ENCODE measurements around the gene SLCO4A1. TPM values are rescaled to one million over a fixed set of nuclear protein-coding genes. Genes with fewer than 3 reads are reported as not detected.
A peak's percentile ranks its signal among the peaks of the same experiment; 100 is the strongest.

Gene SLCO4A1
- total and polyA plus RNA-seq, 9 of the 15 experiments (the other 6 are each of a cell fraction or from before 2014, with no cell fraction given): 1.6 to 21.9 (median 12.8) TPM

- TF ChIP-seq HIVEP1 (CRISPR knock-in tag; IDR thresholded peaks at IDR 0.05): no peak
- no peak for TF ChIP-seq BACH1 (tag; IDR thresholded peaks at IDR 0.05)
- TF ChIP-seq ZNF165 (CRISPR knock-in tag; IDR thresholded peaks at IDR 0.05; ENCODE audit: borderline replicate concordance): no peak
- TF ChIP-seq ZNF41 (CRISPR knock-in tag; conservative IDR thresholded peaks at IDR 0.05): no peak
- no peak for TF ChIP-seq ZBTB7A (IDR thresholded peaks at IDR 0.05; ENCODE audit: borderline replicate concordance, control insufficient read depth, low read depth, low read length)
- TF ChIP-seq AFF1 (IDR thresholded peaks at IDR 0.05; ENCODE audit: low read depth in 1 of 2, partially characterized antibody in 2 of 2): no peak
- no peak for TF ChIP-seq TRIM25 (IDR thresholded peaks at IDR 0.05; ENCODE audit: borderline replicate concordance)
- TF ChIP-seq ELF2 (CRISPR knock-in tag; IDR thresholded peaks at IDR 0.05): no peak
- TF ChIP-seq ZNF766 (CRISPR knock-in tag; conservative IDR thresholded peaks at IDR 0.05): no peak
- TF ChIP-seq SPI1 (IDR thresholded peaks at IDR 0.05; ENCODE audit: borderline replicate concordance, low read depth, low read length): no peak
- TF ChIP-seq TCF7 (IDR thresholded peaks at IDR 0.05; ENCODE audit: borderline replicate concordance): no peak
- TF ChIP-seq STAT5B (CRISPR knock-in tag; IDR thresholded peaks at IDR 0.05): no peak
- TF ChIP-seq, protein P1, sequence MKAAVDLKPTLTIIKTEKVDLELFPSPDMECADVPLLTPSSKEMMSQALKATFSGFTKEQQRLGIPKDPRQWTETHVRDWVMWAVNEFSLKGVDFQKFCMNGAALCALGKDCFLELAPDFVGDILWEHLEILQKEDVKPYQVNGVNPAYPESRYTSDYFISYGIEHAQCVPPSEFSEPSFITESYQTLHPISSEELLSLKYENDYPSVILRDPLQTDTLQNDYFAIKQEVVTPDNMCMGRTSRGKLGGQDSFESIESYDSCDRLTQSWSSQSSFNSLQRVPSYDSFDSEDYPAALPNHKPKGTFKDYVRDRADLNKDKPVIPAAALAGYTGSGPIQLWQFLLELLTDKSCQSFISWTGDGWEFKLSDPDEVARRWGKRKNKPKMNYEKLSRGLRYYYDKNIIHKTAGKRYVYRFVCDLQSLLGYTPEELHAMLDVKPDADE (conservative IDR thresholded peaks at IDR 0.05; ENCODE audit: control insufficient read depth, low read depth, low read length): 0 out of 2 replicates have a peak, but pooled peaks have one; percentile 21
- no peak for TF ChIP-seq POLR3G (IDR thresholded peaks at IDR 0.05; ENCODE audit: extremely low read depth, insufficient read length, insufficient replicate concordance)
- TF ChIP-seq CBFA2T2 (conservative IDR thresholded peaks at IDR 0.05): no peak
- TF ChIP-seq ZNF121 (CRISPR knock-in tag; conservative IDR thresholded peaks at IDR 0.05): no peak
- no peak for TF ChIP-seq HDAC2 (IDR thresholded peaks at IDR 0.05)
- no peak for TF ChIP-seq THRAP3 (IDR thresholded peaks at IDR 0.05; ENCODE audit: borderline replicate concordance)
- TF ChIP-seq HNRNPK (IDR thresholded peaks at IDR 0.05; ENCODE audit: low read depth, low read length, poor library complexity, severe bottlenecking): no peak
Observed at GRCh38 chr20:62652041-62652893, 10.0 kb downstream of the SLCO4A1 start (continued).

Data from K562 (cell line).